HG03159 (cell line): ENCODE data around the gene FLCN.
A peak's percentile ranks its signal among the peaks of the same experiment; 100 is the strongest.

ENCODE experiments used
- ATAC-seq: cut with Tn5 transposase; IDR thresholded peaks from one replicate; pipeline ENCODE4 v1.9.1; 2021; ENCODE audit warnings: mild to moderate bottlenecking, moderate library complexity; ENCODE audit not compliant: unreplicated experiment

The FLCN gene

GRCh38 chr17:17236295-17237025 lies 508 bp downstream of the FLCN start:
- peak; percentile 16 for ATAC-seq

- ATAC-seq = no peak
Measured at GRCh38 chr17:17235212-17236174, 1.5 kb downstream of the FLCN start.

DNA sequence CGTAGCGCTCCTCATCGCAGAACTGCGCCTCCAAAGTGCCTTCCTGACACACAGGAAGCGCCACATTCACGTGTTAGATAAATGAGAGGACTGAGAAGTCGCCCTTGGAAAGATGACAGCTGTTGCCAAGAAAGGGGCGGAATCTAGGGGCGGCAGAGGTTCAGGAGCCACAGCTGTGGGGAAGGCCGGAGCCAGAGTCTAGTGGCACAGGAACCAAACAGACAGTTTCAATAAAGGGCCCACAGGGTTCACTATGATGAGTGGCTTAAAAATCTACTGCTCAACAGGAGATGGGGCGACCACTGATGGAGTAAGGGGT lies 4.7 kb downstream of the FLCN start:
- no peak for ATAC-seq

DNA sequence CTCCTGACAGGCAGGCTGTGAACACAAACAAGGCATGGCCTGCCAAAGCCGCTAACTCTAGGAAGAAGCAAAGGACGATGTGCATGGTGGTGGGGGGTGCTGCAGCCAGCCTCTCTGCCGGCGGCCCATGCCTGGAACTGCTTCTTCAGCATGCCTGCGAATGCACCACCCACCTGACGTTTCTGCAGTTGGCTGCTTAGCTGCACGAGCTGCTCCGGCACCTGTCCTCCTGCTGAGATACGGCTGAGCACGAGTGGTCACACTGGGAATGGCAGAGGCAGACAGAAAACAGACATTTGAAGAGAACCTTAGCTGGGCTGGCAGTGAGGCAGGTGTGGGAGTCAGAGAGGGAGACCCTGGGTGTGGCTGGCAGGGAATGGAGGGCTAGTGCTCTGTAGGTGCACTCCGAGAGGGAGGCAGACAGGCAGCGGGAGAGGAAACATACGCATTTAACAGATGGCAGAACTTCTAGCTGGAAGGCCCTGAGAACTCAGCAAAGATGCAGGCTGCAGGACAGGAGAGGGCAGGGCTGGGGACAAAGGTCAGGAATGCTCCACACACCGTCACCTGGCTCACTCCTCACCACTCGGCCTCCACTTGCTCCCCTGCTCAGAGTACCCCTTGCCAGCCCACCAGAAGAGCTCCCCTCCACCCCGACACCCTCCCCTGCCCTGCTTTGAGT lies 5.2 kb downstream of the FLCN start:
- ATAC-seq = no peak

GRCh38 chr17:17229416-17230384 lies 7.3 kb downstream of the FLCN start:
- ATAC-seq = no peak

DNA sequence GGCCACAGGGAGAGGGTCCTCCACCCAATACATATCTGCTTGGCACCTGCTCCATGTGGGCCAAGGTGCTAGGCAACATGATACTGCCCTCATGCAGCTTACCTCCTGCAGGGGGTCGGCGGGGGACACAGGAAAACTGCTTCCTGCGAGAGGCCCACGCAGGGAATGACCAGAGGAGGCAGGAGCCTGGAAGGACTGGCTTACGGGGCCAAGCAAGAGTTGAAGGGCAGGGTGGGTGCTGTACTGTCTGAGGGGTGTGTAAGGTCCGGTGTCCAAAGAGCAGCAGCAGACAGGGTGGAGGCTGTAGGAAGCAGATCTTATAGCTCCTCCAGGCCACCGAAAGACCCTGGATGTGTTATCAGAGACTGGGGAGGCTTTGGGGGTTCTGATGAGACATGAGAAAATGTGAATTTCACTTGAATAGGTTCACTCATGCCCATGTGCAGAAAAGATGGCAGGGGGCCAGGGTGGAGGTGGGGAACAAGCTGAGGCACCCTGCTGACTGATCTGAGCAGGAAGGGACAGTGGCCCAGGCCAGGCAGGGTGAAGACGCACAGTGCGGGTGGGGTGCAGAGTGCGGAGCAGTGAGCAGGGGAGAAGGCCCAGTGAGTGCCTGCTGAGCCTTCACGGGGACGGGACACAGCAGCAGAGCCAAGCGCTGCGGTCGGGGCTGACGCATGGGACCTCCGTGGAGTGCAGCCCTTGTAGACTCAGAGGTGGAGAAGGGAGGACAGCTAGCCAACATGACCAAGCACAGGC lies 8.3 kb downstream of the FLCN start:
- ATAC-seq = no peak

GRCh38 chr17:17227608-17228520 lies 9.1 kb downstream of the FLCN start:
- ATAC-seq = no peak

DNA sequence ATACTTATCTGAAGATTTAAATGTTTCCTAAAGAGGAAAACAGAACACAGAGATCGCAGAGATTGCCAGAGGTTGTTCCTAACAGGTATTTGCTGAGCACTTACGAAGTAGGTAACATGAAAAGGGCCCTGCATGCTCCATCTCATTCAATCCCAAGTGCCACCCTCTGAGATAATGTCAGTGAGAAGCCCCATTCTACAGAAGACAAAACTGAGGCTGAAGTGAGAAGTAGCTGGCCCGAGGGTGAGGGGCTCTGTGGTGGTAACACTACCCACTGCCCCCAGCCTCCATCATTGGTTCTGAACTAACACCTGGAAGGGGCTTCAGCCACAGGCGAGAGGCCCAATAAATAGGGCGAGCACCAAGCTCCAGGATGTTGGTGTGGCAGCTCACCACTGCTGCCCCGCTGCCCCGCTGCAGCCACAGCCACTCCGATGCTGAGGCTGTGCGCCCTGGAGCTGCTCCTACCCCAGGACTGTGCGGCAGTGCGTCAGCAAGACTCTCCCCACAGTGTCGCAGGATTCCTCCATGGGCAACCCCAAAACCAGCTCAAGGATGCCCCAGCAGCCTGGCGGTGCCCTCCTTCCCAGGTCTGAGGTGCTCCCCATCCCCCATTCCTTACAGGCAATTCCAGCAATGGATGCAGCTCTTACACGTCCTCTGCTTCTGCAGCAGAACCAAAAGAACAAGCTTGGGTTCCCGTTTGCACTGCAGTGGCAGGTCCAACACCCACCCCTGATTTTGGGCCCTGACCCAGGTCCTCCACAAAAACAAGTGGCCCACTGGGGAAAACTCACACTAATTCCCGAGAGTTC lies 10.3 kb downstream of the FLCN start:
- no peak for ATAC-seq

GRCh38 chr17:17225901-17226300 lies 11.1 kb downstream of the FLCN start:
- no peak for ATAC-seq

DNA sequence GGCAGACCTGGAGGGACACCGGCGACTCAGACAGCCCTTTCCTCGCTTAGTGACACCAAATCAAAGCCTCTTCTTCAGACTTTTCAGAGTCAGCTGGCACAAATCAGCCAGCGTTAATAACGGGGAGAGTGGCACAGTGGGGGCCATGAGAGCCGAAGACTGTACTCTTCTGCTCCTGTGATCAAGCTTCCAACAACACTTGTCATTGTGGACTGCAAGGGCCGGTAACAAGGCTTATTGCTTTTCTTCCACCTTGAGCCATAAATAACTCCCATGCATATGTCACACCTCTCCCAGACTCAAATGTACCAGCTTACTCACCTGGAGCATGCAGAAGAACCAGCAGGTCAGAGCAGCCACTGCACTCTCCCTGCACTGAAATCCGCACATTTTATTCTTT lies 12.8 kb downstream of the FLCN start:
- no peak for ATAC-seq

GRCh38 chr17:17223736-17224135 lies 13.2 kb downstream of the FLCN start:
- no peak for ATAC-seq

GRCh38 chr17:17221329-17221728 lies 15.6 kb downstream of the FLCN start:
- no peak for ATAC-seq

GRCh38 chr17:17220529-17220928 lies 16.4 kb downstream of the FLCN start:
- ATAC-seq = no peak

GRCh38 chr17:17217995-17218394 lies 19.0 kb downstream of the FLCN start:
- ATAC-seq = no peak

GRCh38 chr17:17216776-17217175 lies 20.2 kb downstream of the FLCN start:
- no peak for ATAC-seq

GRCh38 chr17:17216236-17216635 lies 20.7 kb downstream of the FLCN start:
- no peak for ATAC-seq

DNA sequence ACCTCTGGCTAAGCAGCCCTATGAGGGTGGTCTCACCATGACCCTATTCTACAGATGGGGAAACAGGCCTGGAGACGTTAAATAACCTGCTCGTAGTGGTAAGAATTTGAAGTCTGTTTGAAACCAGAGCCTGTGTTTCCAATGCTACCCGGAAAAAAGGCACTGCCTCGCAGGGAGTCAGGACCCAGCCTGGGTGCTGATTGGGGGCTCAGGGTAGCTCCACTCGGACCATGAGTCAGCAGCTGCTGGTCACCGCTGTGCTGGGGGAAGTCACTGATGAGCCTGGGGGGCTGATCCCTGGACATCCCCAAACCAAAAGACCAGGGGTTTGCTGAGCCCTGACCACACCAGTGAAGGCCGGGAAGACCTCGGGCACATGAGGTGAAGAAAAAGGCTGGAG lies 21.4 kb downstream of the FLCN start:
- ATAC-seq = no peak
